ENCODE measurements around the gene KCNT1.

Gene KCNT1

DNA sequence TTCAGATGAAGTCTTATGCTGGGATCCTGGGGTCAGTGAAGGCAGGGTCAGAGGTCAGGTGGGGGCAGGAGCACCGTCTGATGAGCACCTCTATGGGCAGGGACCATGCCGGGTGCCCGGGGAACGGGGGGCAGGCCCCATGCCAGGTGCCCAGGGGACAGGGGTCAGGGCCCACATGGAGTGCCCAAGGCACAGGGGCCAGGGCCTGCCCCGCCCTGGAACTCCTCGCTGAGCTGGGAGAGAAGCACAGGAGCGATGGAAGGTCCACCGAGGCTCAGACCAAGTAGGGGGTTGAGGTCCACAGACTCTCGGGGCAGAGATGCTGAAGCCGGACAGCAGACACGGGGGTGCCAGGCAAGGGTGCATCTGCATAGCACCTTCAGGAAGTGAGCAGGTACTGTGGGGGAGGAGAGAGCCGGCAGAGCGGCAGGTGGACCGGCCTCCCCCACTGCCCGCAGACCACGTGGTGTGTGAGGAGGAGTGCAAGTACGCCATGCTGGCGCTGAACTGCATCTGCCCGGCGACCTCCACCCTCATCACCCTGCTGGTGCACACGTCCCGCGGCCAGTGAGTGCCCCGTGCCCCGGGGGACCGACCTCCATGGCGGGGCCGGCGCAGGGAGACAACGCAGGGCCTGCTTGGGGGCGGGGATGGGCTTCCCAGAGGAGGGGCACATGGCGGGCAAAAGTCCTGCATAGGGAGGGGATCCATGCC lies 67.7 kb downstream of the KCNT1 start:
- DNase-seq: no peak

DNA sequence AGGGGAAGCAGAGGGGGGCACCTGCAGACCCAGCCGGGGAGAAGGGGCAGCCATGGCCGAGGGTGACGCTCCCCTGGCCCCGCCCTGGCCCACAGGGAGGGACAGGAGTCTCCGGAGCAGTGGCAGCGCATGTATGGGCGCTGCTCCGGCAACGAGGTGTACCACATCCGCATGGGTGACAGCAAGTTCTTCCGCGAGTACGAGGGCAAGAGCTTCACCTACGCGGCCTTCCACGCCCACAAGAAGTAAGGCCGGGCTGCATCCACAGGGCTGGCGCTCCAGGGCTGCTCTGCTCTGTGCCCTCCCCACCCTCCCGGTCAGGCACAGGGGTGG lies 68.2 kb downstream of the KCNT1 start:
- DNase-seq: no peak

- no peak for DNase-seq
These were observed 68.8 kb downstream of the KCNT1 start for GRCh38 chr9:135770771-135771170.

- DNase-seq: no peak
These were observed 69.5 kb downstream of the KCNT1 start for GRCh38 chr9:135771401-135772051.

DNA sequence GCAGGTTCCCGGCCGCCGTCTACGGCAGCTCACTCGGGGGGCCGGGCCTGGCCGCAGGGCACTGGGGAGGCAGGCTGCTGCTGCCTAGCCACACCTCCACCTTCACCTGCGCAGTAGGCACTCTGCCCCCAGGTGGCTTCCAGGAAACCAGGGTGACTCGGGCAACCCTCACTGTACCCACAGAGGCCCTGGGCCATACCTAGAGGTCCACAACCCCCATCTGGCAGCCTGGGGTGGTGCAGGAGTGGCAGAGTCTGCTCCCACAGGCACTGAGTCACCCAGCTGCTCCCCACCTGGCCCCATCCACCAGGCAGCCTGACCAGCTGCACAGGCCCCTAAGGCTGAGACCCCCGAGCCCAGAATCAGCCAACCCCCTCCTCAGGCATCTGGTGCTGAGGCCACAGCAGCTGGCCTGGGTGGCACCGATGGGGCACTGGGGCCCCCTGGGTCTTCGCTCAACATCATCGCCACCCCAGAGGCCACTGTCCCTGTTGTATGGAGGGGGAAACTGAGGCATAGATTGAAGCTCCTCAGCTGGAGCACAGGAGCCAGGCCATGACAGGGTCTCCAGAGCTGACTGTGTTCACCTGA lies 70.2 kb downstream of the KCNT1 start:
- DNase-seq: no peak

DNA sequence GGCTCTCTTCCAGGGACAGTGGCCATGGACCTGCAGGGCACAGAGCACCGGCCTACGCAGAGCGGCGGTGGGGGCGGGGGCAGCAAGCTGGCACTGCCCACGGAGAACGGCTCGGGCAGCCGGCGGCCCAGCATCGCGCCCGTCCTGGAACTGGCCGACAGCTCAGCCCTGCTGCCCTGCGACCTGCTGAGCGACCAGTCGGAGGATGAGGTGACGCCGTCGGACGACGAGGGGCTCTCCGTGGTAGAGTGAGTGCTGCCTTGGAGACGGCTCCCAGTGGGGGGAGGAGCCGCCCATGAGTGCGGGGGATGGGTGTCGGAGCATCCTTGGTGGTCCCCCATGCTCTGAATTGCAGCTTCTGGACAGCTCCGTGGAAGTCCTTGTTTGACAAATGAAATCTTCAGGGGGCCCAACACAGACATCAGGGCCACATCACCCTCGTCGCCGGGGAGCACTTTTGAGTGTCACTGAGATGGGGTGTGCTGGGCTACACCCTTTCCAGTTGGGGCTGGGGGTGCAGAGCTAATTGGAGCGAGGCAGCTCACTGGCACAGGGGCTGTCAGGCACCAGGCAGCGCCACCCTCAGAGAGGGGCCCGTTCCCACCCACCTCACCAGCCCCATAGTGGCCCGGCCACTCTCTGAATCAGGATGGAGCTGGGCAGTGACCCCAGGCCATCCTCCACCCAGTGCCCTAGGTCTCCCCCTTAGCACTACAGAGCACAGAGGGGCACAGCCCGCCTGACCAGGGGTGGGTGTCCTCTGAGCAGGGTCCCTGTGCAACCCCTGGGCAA lies 70.9 kb downstream of the KCNT1 start:
- DNase-seq: no peak

DNA sequence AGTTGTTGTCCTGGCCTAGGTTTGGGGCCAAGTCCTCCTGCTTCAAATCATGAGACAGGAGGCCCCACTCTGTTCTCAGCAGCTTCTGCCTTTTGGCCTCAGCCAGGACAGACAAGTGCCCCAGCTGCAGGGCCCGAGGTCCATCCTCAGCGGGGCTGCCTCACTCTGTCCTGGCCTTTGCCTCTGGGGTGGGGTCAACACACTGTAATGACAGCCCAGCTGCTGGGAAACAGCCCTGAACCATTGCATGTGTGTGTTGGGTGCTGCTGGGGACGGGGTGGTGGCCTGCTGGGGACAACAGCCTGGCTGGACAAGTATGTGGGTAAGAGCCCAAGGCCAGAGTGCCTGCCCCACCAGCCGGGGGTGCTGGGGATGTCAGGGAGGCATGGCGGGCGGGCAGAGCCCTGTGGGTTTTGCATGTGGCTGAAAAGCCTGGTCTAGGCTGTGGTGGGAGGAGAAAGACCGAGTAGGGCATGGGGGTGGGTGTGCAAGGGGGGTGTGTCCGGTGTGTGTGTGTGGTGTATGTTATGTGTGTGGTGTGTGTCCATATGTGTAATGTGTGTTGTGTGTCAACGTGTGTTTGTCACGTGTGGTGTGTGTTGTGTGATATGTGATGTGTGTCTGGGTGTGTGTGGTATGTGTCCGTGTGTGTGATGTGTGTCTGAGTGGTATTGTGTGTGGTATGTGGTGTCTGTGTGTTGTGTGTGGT lies 71.7 kb downstream of the KCNT1 start:
- DNase-seq: no peak

DNA sequence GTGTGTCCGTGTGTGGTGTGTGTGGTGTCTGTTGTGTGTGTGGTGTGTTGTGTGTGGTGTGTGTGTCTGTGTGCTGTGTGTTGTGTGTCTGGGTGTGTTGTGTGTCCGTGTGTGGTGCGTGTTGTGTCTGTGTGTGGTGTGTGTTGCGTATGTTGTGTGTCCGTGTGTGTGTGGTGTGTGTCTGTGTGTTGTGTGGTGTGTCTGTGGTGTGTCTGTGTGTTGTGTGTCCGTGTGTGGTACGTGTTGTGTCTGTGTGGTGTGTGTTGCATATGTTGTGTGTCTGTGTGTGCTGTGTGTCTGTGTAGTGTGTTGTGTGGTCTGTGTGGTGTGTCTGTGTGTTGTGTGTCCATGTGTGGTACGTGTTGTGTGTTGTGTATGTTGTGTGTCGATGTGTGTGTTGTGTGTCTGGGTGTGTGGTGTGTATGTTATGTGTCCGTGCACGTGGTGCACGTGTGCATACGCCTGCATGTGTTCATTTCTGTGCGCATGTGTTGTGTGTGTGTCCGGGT lies 72.3 kb downstream of the KCNT1 start:
- DNase-seq: no peak

- DNase-seq: no peak
These were observed 73.0 kb downstream of the KCNT1 start for GRCh38 chr9:135774794-135775525.

DNA sequence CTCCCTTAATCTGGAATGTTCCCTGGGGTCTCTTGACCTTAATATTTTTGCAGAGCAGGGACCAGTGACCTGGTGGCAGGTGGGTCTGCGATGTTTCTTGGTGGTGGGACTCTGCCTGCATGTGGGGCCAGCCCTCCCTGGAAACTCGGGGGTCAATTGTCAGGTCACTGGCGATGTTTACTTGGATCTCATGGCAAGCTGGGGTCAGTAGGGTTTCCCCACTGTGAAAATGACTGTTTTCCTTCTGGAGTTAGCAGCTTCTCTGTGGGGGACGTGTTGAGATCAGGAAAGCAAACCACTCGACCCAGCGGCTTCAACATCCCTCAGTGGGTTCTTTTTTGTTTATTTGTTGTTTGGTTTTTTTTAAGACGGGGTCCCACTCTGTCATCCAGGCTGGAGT lies 73.9 kb downstream of the KCNT1 start:
- no peak for DNase-seq

- DNase-seq: no peak
These were observed 75.1 kb downstream of the KCNT1 start for GRCh38 chr9:135776893-135777622.

GRCh38 chr9:135777623-135778177 lies 75.7 kb downstream of the KCNT1 start:
- no peak for DNase-seq

GRCh38 chr9:135778421-135778820 lies 76.4 kb downstream of the KCNT1 start:
- no peak for DNase-seq

DNA sequence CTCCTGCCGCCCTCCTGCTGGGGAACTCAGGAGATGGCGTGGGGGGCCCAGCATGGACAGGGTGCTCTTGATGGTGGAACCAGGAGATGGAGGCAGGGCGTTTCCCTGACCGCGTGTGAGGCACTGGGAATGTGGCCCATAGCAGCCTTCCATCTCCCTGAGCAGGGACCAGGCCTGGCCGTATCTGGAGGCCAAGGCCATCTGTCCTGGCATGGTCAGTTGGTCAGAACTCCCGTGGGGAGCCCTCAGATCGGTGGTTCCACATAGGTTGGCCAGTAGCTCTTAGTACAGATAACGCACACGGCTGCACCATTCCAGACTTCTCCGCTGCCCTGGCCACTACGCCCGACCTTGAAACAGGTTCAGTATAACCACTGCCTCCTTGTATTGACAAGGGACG lies 77.6 kb downstream of the KCNT1 start:
- no peak for DNase-seq

DNA sequence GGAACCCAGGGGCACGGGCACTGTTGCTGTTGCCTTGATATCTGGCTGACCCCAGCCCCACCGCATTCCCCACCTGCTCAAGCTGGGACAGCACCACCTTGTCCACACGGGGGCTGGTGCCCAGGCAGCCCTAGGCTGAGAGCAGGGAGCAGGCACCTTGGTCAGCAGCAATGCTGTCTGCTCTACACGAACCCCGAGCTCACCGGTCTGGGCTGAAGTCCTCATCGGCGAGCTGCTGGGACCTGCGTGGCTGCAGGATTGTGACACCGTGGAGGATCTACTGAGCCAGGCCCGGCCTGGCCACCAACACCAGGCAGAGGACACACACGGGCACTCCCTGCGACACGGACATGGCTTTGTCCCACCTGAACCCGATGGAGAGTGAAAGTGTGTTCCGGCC lies 78.1 kb downstream of the KCNT1 start:
- no peak for DNase-seq

DNA sequence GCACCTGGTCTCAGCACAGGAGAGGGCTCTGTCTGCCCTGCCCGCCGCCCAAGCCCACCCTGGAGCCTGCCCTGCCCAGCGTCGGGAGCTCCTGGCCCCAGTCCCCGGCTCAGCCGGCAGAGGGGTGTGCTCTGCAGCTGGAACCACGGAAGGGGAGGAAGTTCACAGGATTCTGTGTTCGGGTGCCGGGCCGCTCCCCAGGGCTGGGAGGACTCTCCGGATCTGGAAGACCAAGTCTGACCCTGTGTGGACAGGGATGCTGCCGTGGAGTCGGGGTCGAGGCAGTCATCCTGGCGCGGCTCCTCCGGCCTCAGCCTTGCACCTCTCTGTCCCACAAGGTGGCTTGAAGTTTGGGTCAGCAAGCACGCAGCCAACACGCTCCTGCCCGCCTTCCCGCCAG lies 78.6 kb downstream of the KCNT1 start:
- no peak for DNase-seq

- DNase-seq: no peak
These were observed 81.0 kb downstream of the KCNT1 start for GRCh38 chr9:135782946-135783345.

DNA sequence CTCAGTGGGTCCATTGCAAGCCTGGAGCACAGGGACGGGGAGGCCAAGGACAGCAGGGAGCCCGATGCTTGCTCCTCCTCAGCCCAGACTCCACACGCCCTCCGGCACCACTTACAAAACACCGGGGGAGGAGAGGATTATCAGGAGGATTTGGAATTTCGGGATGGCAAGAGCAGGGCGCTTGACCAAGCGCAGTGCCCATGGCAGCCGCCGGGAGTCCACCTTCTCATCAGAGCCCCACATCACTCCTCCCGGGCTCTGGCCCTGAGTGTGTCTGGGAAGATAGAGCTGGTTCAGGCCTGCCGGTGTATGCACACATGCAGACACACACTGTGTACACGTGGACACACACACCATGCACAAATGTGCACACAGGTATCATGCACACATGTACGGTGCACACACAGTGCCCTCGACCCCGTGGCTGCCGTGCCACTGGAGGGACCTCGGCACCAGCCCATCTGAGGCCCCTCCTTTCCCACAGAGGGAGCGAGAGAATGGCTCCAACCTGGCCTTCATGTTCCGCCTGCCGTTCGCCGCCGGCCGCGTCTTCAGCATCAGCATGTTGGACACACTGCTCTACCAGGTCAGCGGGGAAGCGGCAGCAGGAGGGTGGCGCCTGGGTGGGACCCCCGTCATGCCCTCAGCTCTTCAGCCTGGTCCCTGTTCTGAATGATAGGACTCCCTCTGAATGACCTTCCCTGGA lies 81.7 kb downstream of the KCNT1 start:
- no peak for DNase-seq

GRCh38 chr9:135785013-135785575 lies 83.1 kb downstream of the KCNT1 start:
- DNase-seq: no peak

DNA sequence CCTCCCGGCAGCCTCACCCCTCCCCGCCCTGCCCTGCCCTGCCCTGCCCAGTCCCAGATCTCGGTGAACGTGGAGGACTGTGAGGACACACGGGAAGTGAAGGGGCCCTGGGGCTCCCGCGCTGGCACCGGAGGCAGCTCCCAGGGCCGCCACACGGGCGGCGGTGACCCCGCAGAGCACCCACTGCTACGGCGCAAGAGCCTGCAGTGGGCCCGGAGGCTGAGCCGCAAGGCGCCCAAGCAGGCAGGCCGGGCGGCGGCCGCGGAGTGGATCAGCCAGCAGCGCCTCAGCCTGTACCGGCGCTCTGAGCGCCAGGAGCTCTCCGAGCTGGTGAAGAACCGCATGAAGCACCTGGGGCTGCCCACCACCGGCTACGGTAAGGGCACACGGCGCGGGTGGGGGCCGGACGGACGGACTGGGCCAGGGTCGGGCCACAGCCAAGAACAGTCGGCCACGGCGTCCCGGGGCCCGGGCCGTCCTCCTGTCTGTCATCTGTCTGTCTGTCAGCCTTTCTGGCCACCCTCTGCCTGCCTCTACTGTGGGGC lies 84.2 kb downstream of the KCNT1 start:
- no peak for DNase-seq

All from stimulated activated naive CD4-positive, alpha-beta T cell treated with Interleukin-2 at 50 U/mL for 16 hours (primary cell).